Lower lobe of right lung (tissue), 2 donors: Measurements from ENCODE around the gene SP5. TPM values are rescaled to one million over a fixed set of nuclear protein-coding genes. Genes with fewer than 3 reads are reported as not detected.
A peak's percentile ranks its signal among the peaks of the same experiment; 100 is the strongest.

Experiments
- ATAC-seq, 2 donors: fragments of 200-7000 bp; cut with Tn5 transposase; one replicate each; pipeline ENCODE4 v1.9.1; 2020 to 2022; ENCODE audit warnings: mild to moderate bottlenecking in 2 of 2, moderate library complexity in 2 of 2
- DNase-seq: peaks from one replicate; pipeline ENCODE4 v3.0.0-alpha.2; 2020
- H3K27ac ChIP-seq: fragments of 200-600 bp; one replicate; pipeline ENCODE4 v1.8.0; 2022
- H3K27me3 ChIP-seq: fragments of 200-600 bp; one replicate; pipeline ENCODE4 v1.8.0; 2022; ENCODE audit warnings: low read depth
- H3K36me3 ChIP-seq: fragments of 200-600 bp; one replicate; pipeline ENCODE4 v1.8.0; 2022; ENCODE audit warnings: mild to moderate bottlenecking
- H3K4me1 ChIP-seq: fragments of 200-600 bp; one replicate; pipeline ENCODE4 v1.8.0; 2022
- H3K4me3 ChIP-seq: fragments of 200-600 bp; one replicate; pipeline ENCODE4 v1.8.0; 2022; ENCODE audit warnings: mild to moderate bottlenecking
- H3K9me3 ChIP-seq: fragments of 200-600 bp; one replicate; pipeline ENCODE4 v1.8.0; 2022
- intact Hi-C: fragments of 100-400 bp; cut with DNase I; formaldehyde crosslinking; loops from one replicate; pipeline ENCODE4 v1.11.0; 2022
- total RNA-seq: library from RNA; stranded (reverse); fragmentation: NEBNext Ultra II Directional; extraction: Animal tissue kit (Norgen Biotek cat#: 25700); gene quantifications from one replicate; pipeline ENCODE4 v1.2.1, GENCODE V29; 2021
- TF ChIP-seq, protein P1 (sequence below): fragments of 200-600 bp; IDR thresholded peaks from one replicate; pipeline ENCODE4 v1.8.0; 2022; ENCODE audit warnings: antibody characterized with exemption, mild to moderate bottlenecking
- donor health status: DM: no; HTN: yes; CAD: no; lungs with severe emphysema.

Gene SP5
- total RNA-seq, 1 donor from 2014 or later: 1.9 TPM

DNA sequence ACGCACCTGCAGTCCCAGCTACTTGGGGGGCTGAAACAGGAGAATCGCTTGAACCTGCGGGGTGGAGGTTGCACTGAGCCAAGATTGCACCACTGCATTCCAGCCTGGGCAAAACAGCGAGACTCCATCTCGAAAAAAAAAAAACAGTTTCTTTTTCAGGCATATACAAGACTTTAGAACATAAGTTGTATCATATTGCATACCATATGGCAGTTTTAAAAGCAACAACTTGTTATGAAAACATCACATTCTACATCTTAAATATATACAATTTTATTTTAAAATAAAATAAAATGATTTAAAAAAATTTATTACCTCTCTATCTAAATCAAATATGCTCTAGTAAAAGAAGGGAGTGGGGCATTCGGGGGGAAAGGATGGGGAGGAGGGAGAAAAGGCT, 39.4 kb upstream of the SP5 start:
- no peaks in the 10 kb centered on the region for H3K4me1 ChIP-seq
- H3K9me3 ChIP-seq: no peaks in the 10 kb centered on the region
- intact Hi-C loops: no loop called here
- H3K27me3 ChIP-seq: no peaks in the 10 kb centered on the region
- no peaks in the 10 kb centered on the region for H3K36me3 ChIP-seq
- DNase-seq: no peak
- TF ChIP-seq, protein P1, sequence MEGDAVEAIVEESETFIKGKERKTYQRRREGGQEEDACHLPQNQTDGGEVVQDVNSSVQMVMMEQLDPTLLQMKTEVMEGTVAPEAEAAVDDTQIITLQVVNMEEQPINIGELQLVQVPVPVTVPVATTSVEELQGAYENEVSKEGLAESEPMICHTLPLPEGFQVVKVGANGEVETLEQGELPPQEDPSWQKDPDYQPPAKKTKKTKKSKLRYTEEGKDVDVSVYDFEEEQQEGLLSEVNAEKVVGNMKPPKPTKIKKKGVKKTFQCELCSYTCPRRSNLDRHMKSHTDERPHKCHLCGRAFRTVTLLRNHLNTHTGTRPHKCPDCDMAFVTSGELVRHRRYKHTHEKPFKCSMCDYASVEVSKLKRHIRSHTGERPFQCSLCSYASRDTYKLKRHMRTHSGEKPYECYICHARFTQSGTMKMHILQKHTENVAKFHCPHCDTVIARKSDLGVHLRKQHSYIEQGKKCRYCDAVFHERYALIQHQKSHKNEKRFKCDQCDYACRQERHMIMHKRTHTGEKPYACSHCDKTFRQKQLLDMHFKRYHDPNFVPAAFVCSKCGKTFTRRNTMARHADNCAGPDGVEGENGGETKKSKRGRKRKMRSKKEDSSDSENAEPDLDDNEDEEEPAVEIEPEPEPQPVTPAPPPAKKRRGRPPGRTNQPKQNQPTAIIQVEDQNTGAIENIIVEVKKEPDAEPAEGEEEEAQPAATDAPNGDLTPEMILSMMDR: no peak
- H3K27ac ChIP-seq: no peak overlapping the region
- ATAC-seq: no peak
- H3K4me3 ChIP-seq: no peak overlapping the region

DNA sequence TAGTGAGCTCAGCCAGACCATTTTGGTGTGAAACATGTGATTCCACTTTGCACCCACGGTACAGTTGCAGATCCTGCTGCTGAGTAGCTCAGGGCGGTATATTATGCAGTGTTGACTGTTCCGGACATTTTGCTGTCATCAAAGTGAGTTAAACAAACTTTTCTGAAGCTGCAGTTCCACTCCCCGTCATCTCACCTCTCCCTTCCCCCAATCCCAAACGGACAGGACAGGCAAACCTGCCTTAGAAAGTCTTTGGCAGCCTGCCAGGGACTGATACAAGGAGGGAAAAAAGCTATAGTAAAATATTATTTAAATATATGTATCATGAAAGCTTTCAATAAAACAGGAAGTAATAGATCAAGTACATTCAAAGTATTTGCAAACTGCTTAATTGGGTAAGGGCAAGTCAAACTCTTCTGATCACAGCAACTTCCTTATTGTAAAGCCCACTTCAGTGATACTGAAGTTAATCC, 35.5 kb upstream of the SP5 start:
- Histone ChIP-seq H3K4me1 (no peaks in the 10 kb centered on the region), H3K36me3 (no peaks in the 10 kb centered on the region), H3K9me3 (no peaks in the 10 kb centered on the region), H3K4me3 (no peak overlapping the region), H3K27ac (no peak overlapping the region), H3K27me3 (no peaks in the 10 kb centered on the region)
- TF ChIP-seq, protein P1: no peak
- no peak for DNase-seq
- intact Hi-C loops: no loop called here
- ATAC-seq: peak; percentile 55 to 57

DNA sequence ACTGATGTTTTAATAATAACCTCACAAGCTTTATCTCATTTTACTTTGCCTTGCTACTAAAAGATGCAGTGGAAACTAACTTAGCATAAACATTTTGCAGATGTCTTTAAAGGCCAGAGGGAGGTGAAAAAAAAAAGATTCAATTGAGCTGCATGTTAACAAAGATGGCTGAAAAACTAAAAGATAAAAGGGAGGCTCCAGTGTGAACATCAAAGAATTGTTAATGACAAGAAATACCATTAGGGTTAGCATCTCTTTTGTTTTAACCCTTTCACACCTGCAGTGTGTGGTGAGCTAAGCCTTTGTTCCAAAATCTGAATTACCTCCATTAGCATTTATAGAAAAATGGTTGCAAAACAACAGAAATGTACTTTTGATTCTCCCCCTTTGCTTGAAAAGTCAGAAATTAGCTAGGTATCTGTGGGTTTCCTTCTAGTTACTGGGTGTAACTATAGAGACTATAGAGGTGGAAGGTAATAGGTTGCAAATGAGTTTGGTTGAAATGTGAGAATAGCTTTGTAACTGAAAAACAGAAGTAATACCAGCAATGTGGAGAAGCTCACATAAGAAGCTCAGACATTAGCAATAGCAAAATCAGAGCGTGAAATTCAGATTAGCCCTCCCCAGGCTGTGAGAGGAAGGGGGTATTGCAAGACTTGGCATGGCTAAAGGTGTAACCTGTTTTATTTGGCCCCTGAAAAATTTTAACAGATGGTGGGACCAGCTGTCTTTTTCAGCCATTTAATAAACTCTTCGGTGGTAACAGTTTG, 34.8 kb upstream of the SP5 start:
- no peak overlapping the region for H3K4me3 ChIP-seq
- ATAC-seq (no peak), DNase-seq (no peak)
- no peaks in the 10 kb centered on the region for H3K9me3 ChIP-seq
- H3K27ac ChIP-seq: no peak overlapping the region
- no peaks in the 10 kb centered on the region for H3K27me3 ChIP-seq
- TF ChIP-seq, protein P1: no peak
- intact Hi-C loops: no loop called here
- no peaks in the 10 kb centered on the region for H3K36me3 ChIP-seq
- H3K4me1 ChIP-seq: no peaks in the 10 kb centered on the region

DNA sequence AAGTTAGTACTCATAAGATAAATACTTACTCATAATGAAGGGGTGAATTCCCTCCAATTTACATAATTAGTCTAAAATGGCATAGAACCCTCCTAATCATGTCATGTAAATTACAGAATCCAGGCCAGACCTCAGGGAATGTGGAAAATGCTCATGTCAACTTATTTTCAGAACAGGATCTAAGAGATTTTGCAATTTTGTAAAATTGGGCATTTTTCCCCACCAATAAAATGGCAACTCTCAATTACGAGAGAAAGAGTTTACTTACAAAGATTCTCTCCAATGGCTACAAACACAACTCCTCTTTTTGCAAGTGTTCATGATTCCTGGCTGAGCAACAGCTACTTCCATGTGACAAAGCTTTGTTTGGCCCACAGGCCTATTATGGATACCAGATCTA, 33.8 kb upstream of the SP5 start:
- Histone ChIP-seq H3K27ac (no peak overlapping the region), H3K27me3 (no peaks in the 10 kb centered on the region), H3K4me3 (no peak overlapping the region), H3K4me1 (no peaks in the 10 kb centered on the region), H3K36me3 (no peaks in the 10 kb centered on the region), H3K9me3 (no peaks in the 10 kb centered on the region)
- intact Hi-C loops: no loop called here
- TF ChIP-seq, protein P1: no peak
- no peak for ATAC-seq
- DNase-seq: no peak

DNA sequence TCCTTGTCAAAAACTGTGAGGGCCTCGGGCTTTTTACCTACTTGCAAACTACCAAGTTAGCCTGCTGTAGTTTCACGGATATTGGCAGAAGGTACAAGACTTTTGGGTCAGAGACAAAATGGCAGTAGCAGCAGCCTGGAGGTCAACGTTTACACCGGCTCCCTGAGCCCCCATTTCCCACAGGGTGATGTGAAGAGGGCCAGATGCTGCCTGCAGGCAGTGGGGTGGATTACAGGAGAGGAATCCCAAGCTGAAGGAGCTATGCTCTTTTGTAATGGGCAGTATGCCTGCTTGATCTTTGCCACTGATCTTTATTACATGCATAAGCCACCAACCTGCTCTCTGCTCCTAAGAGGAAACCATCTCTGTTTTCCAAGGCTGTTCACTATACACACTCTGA, 29.5 kb upstream of the SP5 start:
- no peaks in the 10 kb centered on the region for H3K27me3 ChIP-seq
- DNase-seq: no peak
- no peaks in the 10 kb centered on the region for H3K36me3 ChIP-seq
- H3K9me3 ChIP-seq: no peaks in the 10 kb centered on the region
- no peaks in the 10 kb centered on the region for H3K4me1 ChIP-seq
- intact Hi-C loops: no loop called here
- no peak overlapping the region for H3K4me3 ChIP-seq
- no peak for ATAC-seq
- TF ChIP-seq, protein P1: no peak
- no peak overlapping the region for H3K27ac ChIP-seq
